ENCODE data around the gene DSCAM. TPM values are rescaled to one million over a fixed set of nuclear protein-coding genes. Genes with fewer than 3 reads are reported as not detected.

The DSCAM gene
- total and polyA plus RNA-seq, 10 of the 15 experiments (the other 5 are each of a cell fraction or from before 2014, with no cell fraction given): not detected

GRCh38 chr21:40472013-40472412 lies 374.9 kb downstream of the DSCAM start:
- Histone ChIP-seq H3K79me2 (ENCODE audit: control insufficient read depth, insufficient read depth, low read length) (no peaks in the 10 kb centered on the region), H3K27ac (ENCODE audit: control insufficient read depth, insufficient read depth) (no peak overlapping the region), H3K4me2 (ENCODE audit: control insufficient read depth, insufficient read depth) (no peak overlapping the region), H3K4me1 (ENCODE audit: control insufficient read depth, insufficient read depth, low read length) (no peaks in the 10 kb centered on the region), H3K9me3 (replicated peaks; ENCODE audit: control insufficient read depth, insufficient read depth, low read length) (no peaks in the 10 kb centered on the region; the same call in 2 of the 3 replicates), H3K4me3 (no peak overlapping the region), H3K27me3 (replicated peaks in 1 of 2; ENCODE audit: control insufficient read depth in 2 of 2, insufficient read depth in 2 of 2, low read length in 1 of 2) (no peaks in the 10 kb centered on the region), H3K36me3 (ENCODE audit: control insufficient read depth in 2 of 2, insufficient read depth in 2 of 2, low read length in 1 of 2) (no peaks in the 10 kb centered on the region), H2AFZ (ENCODE audit: control insufficient read depth, low read depth, low read length) (no peak overlapping the region), H3K9ac (ENCODE audit: control insufficient read depth, insufficient read depth, low read length) (no peak overlapping the region), H4K20me1 (ENCODE audit: control insufficient read depth, insufficient read depth) (no peaks in the 10 kb centered on the region)
- ChIA-PET CTCF (no interaction called here), RAD21 (ENCODE audit: unreplicated experiment) (no interaction called here), SMC1A (ENCODE audit: uncharacterized antibody, unreplicated experiment) (no interaction called here), POLR2A (no interaction called here)
- ATAC-seq: no peak
- intact Hi-C loops (cut with micrococcal nuclease; ENCODE audit: unreplicated experiment) (no loop called here), in situ Hi-C loops (cut with MboI) (no loop called here)
- BruUV-seq (replicated peaks): no TSS peak
- TF ChIP-seq TAF1 (IDR thresholded peaks at IDR 0.05; ENCODE audit: borderline replicate concordance, low read depth, low read length) (no peak), NFXL1 (IDR thresholded peaks at IDR 0.05; ENCODE audit: borderline replicate concordance) (no peak), NRF1 (conservative IDR thresholded peaks at IDR 0.05; ENCODE audit: low read depth, low read length) (no peak), BHLHE40 (IDR thresholded peaks at IDR 0.05; ENCODE audit: borderline replicate concordance in 1 of 2, low read depth in 2 of 2, low read length in 1 of 2) (no peak), FOXK2 (IDR thresholded peaks at IDR 0.05) (no peak), TCF7 (IDR thresholded peaks at IDR 0.05; ENCODE audit: borderline replicate concordance) (no peak), JUND (IDR thresholded peaks at IDR 0.05; ENCODE audit: low read depth, low read length) (no peak), CREM (IDR thresholded peaks at IDR 0.05; ENCODE audit: low read depth) (no peak), SREBF2 (IDR thresholded peaks at IDR 0.05; ENCODE audit: low read length) (no peak), RB1 (IDR thresholded peaks at IDR 0.05; ENCODE audit: borderline replicate concordance) (no peak), YBX1 (IDR thresholded peaks at IDR 0.05) (no peak), ZNF274 (IDR thresholded peaks at IDR 0.05; ENCODE audit: insufficient read depth, insufficient read length) (no peak), RBBP5 (conservative IDR thresholded peaks at IDR 0.05) (no peak), MTA3 (IDR thresholded peaks at IDR 0.05; ENCODE audit: borderline replicate concordance, low read length) (no peak), ZBTB33 (IDR thresholded peaks at IDR 0.05) (no peak)
- no peak for DNase-seq (ENCODE audit: low read depth, low spot score)
- 44% methylated on average over 4 of the region's 4 CpGs for WGBS (ENCODE audit: insufficient coverage, insufficient replicate concordance, low lambda C conversion rate, missing lambda C conversion rate)
- FAIRE-seq: no peak

Data from GM12878 (cell line).